ENCODE measurements around the gene TTLL11.

GRCh38 chr9:121946465-121946864, 146.6 kb downstream of the TTLL11 start:
- no peak for TF ChIP-seq GATA3 (IDR thresholded peaks at IDR 0.05; ENCODE audit: low read depth, low read length)
- no peak for TF ChIP-seq GATA2 (IDR thresholded peaks at IDR 0.05; ENCODE audit: low read depth, low read length)

All from SH-SY5Y (cell line).